Endothelial cell of umbilical vein (primary cell): ENCODE data around the gene GALNT3. TPM values are rescaled to one million over a fixed set of nuclear protein-coding genes. Genes with fewer than 3 reads are reported as not detected.

ENCODE experiments used
- BruUV-seq: library from RNA; stranded (reverse); fragments of 400-500 nt; replicated peaks from 2 replicates; lab custom pipeline; 2021; lab: Mats Ljungman, UMichigan
- CTCF ChIA-PET: fragments of 300-600, 350-600 bp; sonication (Branson Sonifier 250); formaldehyde crosslinking; loops from one replicate; lab custom pipeline; 2021; ENCODE audit warnings: antibody characterized with exemption, inconsistent platforms; lab: Charles Lee
- POLR2A ChIA-PET: fragments of 300-600, 350-600 bp; sonication (Branson Sonifier 250); formaldehyde crosslinking; loops from one replicate; lab custom pipeline; 2021; ENCODE audit warnings: antibody characterized with exemption, inconsistent platforms; lab: Charles Lee
- DNase-seq: peaks from one replicate; pipeline ENCODE4 v3.0.0-alpha.2; 2011; ENCODE audit warnings: low read depth, low spot score
- FAIRE-seq: peaks from 2 replicates; lab custom pipeline; 2011; peaks lifted over from hg19 to GRCh38; lab: Jason Lieb, UNC
- H2AFZ ChIP-seq: 2 replicates; pipeline ENCODE4 v1.6.0; 2012; ENCODE audit warnings: low read depth, low read length, control low read depth, inconsistent platforms
- H3K27ac ChIP-seq: 2 replicates; pipeline ENCODE4 v1.5.1; 2011; ENCODE audit warnings: low read depth, mild to moderate bottlenecking, control low read depth, low read length, moderate library complexity; ENCODE audit not compliant: insufficient read depth
- H3K27me3 ChIP-seq, 2 experiments: 2 replicates each; pipeline versions ENCODE4 v1.6.0 to v1.6.1; 2011; ENCODE audit warnings: low read length in 2 of 2, mixed read lengths in 1 of 2; ENCODE audit not compliant: control insufficient read depth in 2 of 2, insufficient read depth in 2 of 2
- H3K36me3 ChIP-seq, 2 experiments: 2 replicates in 1 of 2; 3 replicates in 1 of 2; pipeline ENCODE4 v1.5.1; 2011; ENCODE audit warnings: low read length in 2 of 2, mild to moderate bottlenecking in 1 of 2, moderate library complexity in 1 of 2; ENCODE audit not compliant: control insufficient read depth in 2 of 2, insufficient read depth in 2 of 2; ENCODE audit errors: extremely low read depth in 1 of 2
- H3K4me1 ChIP-seq: 3 replicates; pipeline ENCODE4 v1.5.1; 2011; ENCODE audit warnings: mild to moderate bottlenecking, low read length; ENCODE audit not compliant: control insufficient read depth, insufficient read depth; ENCODE audit errors: extremely low read depth
- H3K4me2 ChIP-seq: 2 replicates; pipeline ENCODE4 v1.6.1; 2011; ENCODE audit warnings: low read length, control low read depth, mixed read lengths; ENCODE audit not compliant: insufficient read depth
- H3K4me3 ChIP-seq, 3 experiments: fragments of 200-600 bp in 1 of 3; sonication (generic), shearing (Covaris generic) in 1 of 3; replicated peaks in 1 of 3; 2 replicates each; pipeline ENCODE4 v1.5.1; 2011 to 2016; ENCODE audit warnings: control low read depth in 3 of 3, low read length in 3 of 3, mild to moderate bottlenecking in 2 of 3, inconsistent platforms in 1 of 3, low read depth in 1 of 3, moderate library complexity in 1 of 3; ENCODE audit not compliant: insufficient read depth in 1 of 3
- H3K79me2 ChIP-seq: 2 replicates; pipeline ENCODE4 v1.6.0; 2012; ENCODE audit warnings: low read length, inconsistent platforms; ENCODE audit not compliant: control insufficient read depth, insufficient read depth
- H3K9ac ChIP-seq: replicated peaks from 2 replicates; pipeline ENCODE3; 2011; ENCODE audit warnings: low read length, control low read depth; ENCODE audit not compliant: insufficient read depth; ENCODE audit errors: extremely low read depth
- H3K9me1 ChIP-seq: replicated peaks from 3 replicates; pipeline ENCODE4 v1.6.0; 2011; ENCODE audit warnings: mild to moderate bottlenecking, low read length; ENCODE audit not compliant: control insufficient read depth, insufficient read depth; ENCODE audit errors: extremely low read depth
- H3K9me3 ChIP-seq: replicated peaks from 2 replicates; pipeline ENCODE4 v1.5.1; 2012; ENCODE audit warnings: low read length, inconsistent platforms; ENCODE audit not compliant: control insufficient read depth, insufficient read depth
- H4K20me1 ChIP-seq: replicated peaks from 2 replicates; pipeline ENCODE3; 2011; ENCODE audit warnings: mild to moderate bottlenecking, low read length; ENCODE audit not compliant: control insufficient read depth, insufficient read depth; ENCODE audit errors: extremely low read depth
- EZH2 ChIP-seq: IDR thresholded peaks from 2 replicates; pipeline ENCODE4 v1.6.1; 2012; ENCODE audit warnings: borderline replicate concordance, low read depth, mild to moderate bottlenecking, moderate library complexity, low read length, inconsistent platforms; ENCODE audit not compliant: severe bottlenecking
- FOS ChIP-seq: IDR thresholded peaks from 2 replicates; pipeline ENCODE4 v1.6.1; 2011; ENCODE audit warnings: mild to moderate bottlenecking, low read length, moderate library complexity, borderline replicate concordance; ENCODE audit not compliant: insufficient read depth
- GATA2 ChIP-seq: IDR thresholded peaks from 2 replicates; pipeline ENCODE4 v1.7.0; 2011; ENCODE audit warnings: low read depth, mild to moderate bottlenecking, moderate library complexity, mixed read lengths, low read length; ENCODE audit not compliant: insufficient read length, insufficient read depth
- JUN ChIP-seq: IDR thresholded peaks from 2 replicates; pipeline ENCODE4 v1.6.1; 2011; ENCODE audit warnings: borderline replicate concordance, low read depth; ENCODE audit not compliant: insufficient read length, insufficient read depth
- MYC ChIP-seq: IDR thresholded peaks from one replicate; pipeline ENCODE4 v1.6.1; 2011; ENCODE audit warnings: mild to moderate bottlenecking, low read depth, low read length
- POLR2A ChIP-seq: IDR thresholded peaks from 2 replicates; pipeline ENCODE4 v1.6.1; 2012; ENCODE audit warnings: low read depth, mild to moderate bottlenecking, control low read depth, low read length
- POLR2AphosphoS5 ChIP-seq: IDR thresholded peaks from 2 replicates; pipeline ENCODE4 v1.6.1; 2012; ENCODE audit warnings: low read depth, mild to moderate bottlenecking, control low read depth, low read length, moderate library complexity; ENCODE audit not compliant: insufficient read depth
- dilution Hi-C: fragments of 300-500 bp; cut with MboI; formaldehyde crosslinking; loops from one replicate; pipeline ENCODE4 v1.15.0; 2019; ENCODE audit warnings: low sequenced_read_pairs; ENCODE audit not compliant: extremely low pct_ligation_motif_present
- intact Hi-C: fragments of 100-400 bp; cut with micrococcal nuclease; formaldehyde crosslinking; loops from one replicate; pipeline ENCODE4 v1.10.0; 2022
- polyA plus RNA-seq, 4 experiments: library from polyadenylated mRNA; depleted of rRNA in 3 of 4; stranded (reverse) in 3 of 4; unstranded in 1 of 4; fragments of >200 nt; gene quantifications; 2 replicates each; pipeline versions ENCODE4 v1.2.1 to v1.2.3, GENCODE V29; 2011 to 2012; ENCODE audit warnings: missing spikeins in 1 of 4
- total RNA-seq: library from RNA; stranded (reverse); gene quantifications from 2 replicates; pipeline ENCODE4 v1.2.3, GENCODE V29; 2021
- TF ChIP-seq, protein P1 (sequence below), 2 donors: IDR thresholded peaks; 1 replicate in 1 of 2; 2 replicates in 1 of 2; pipeline ENCODE4 v1.5.1; 2011; ENCODE audit warnings: low read length in 2 of 2, mild to moderate bottlenecking in 2 of 2, moderate library complexity in 2 of 2, control low read depth in 1 of 2, inconsistent platforms in 1 of 2, low read depth in 1 of 2; ENCODE audit not compliant: insufficient read depth in 1 of 2; ENCODE audit errors: extremely low read depth in 1 of 2
- TF ChIP-seq, protein P2 (sequence below): IDR thresholded peaks from 2 replicates; pipeline ENCODE4 v1.6.1; 2011; ENCODE audit not compliant: insufficient read depth, insufficient read length

Gene GALNT3
- total and polyA plus RNA-seq, 2 donors (not counting 3 experiments of a cell fraction or from before 2014, with no cell fraction given) = 0.07 to 0.82 TPM

DNA sequence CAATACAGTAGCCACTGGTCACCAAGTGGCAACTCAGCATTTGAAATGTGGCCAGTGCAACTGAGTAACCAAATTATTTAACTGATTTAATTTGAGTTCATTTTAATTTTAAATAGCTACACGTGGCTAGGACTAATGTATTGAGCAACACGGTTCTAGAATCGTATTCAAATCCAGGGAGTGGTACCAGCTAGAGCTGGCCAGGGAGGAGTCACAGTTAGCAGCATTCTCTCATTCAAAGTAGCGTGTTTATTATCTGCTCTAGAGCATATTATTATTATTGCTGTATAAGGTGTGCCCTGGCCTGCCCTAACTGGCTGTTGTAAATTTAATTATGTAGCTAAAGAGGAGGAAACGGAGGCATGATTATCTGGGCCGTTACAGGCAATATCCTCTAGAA lies 92.9 kb downstream of the GALNT3 start:
- ChIA-PET POLR2A (no interaction called here), CTCF (interaction anchor here (1.7 to 2.3 kb wide), 3 partner anchors 10 to 299 kb away, joined by 6 to 8 read pairs (median 7); no protein-coding TSS in a partner anchor)
- Histone ChIP-seq H3K9ac (no peak overlapping the region), H3K9me3 (no peaks in the 10 kb centered on the region), H3K27me3 (peaks cover 6% of the 10 kb centered on the region in 2 experiments), H3K9me1 (no peaks in the 10 kb centered on the region), H3K4me3 (no peak overlapping the region), H3K36me3 (no peaks in the 10 kb centered on the region), H3K79me2 (no peaks in the 10 kb centered on the region), H3K4me2 (no peak overlapping the region), H2AFZ (no peak overlapping the region), H3K27ac (no peak overlapping the region), H4K20me1 (no peaks in the 10 kb centered on the region), H3K4me1 (no peaks in the 10 kb centered on the region)
- FAIRE-seq (no peak), DNase-seq (no peak)
- intact Hi-C loops = no loop called here
- TF ChIP-seq, protein P1, sequence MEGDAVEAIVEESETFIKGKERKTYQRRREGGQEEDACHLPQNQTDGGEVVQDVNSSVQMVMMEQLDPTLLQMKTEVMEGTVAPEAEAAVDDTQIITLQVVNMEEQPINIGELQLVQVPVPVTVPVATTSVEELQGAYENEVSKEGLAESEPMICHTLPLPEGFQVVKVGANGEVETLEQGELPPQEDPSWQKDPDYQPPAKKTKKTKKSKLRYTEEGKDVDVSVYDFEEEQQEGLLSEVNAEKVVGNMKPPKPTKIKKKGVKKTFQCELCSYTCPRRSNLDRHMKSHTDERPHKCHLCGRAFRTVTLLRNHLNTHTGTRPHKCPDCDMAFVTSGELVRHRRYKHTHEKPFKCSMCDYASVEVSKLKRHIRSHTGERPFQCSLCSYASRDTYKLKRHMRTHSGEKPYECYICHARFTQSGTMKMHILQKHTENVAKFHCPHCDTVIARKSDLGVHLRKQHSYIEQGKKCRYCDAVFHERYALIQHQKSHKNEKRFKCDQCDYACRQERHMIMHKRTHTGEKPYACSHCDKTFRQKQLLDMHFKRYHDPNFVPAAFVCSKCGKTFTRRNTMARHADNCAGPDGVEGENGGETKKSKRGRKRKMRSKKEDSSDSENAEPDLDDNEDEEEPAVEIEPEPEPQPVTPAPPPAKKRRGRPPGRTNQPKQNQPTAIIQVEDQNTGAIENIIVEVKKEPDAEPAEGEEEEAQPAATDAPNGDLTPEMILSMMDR (IDR thresholded peaks at IDR 0.05; ENCODE audit: extremely low read depth in 1 of 2, insufficient read depth in 1 of 2, low read depth in 1 of 2, low read length in 2 of 2) = no peak
- TF ChIP-seq, protein P2, sequence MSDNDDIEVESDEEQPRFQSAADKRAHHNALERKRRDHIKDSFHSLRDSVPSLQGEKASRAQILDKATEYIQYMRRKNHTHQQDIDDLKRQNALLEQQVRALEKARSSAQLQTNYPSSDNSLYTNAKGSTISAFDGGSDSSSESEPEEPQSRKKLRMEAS = no peak
- TF ChIP-seq GATA2 = no peak
- TF ChIP-seq POLR2AphosphoS5 = no peak
- no peak for TF ChIP-seq EZH2
- TF ChIP-seq FOS = no peak
- TF ChIP-seq MYC = no peak
- no peak for TF ChIP-seq JUN
- no peak for TF ChIP-seq POLR2A
- dilution Hi-C loops = no loop called here
- no TSS peak for BruUV-seq
